Caki2 (cell line): ENCODE measurements around the gene OR2F1. TPM values are rescaled to one million over a fixed set of nuclear protein-coding genes. Genes with fewer than 3 reads are reported as not detected.
"Not testable (repeated sequence)": the region's sequence is repeated elsewhere in the genome, so short reads cannot be mapped to it uniquely, and the experiment has no call there.

ENCODE experiments used
- DNase-seq: peaks from one replicate; pipeline ENCODE4 v3.0.0-alpha.2; 2015; ENCODE audit warnings: low read depth
- in situ Hi-C: cut with HindIII; loops from 2 replicates; pipeline ENCODE4 v1.10.0; 2016; ENCODE audit warnings: low sequenced_read_pairs, low pct_unique_long_range_greater_than_20kb, mixed read lengths
- total RNA-seq: library from RNA; depleted of rRNA; stranded (reverse); fragments of >200 nt; shearing (Covaris generic); gene quantifications from 2 replicates; pipeline ENCODE4 v1.2.3, GENCODE V29; 2014; ENCODE audit warnings: low replicate concordance; rRNA removed

OR2F1 gene
- total RNA-seq, 1 experiment from 2014 or later: not detected

- in situ Hi-C loops: no loop called here
- no peak for DNase-seq
Measured at GRCh38 chr7:143992670-143993069, 38.0 kb downstream of the OR2F1 start.

- in situ Hi-C loops: no loop called here
Measured at GRCh38 chr7:143993924-143994323, 39.3 kb downstream of the OR2F1 start.

GRCh38 chr7:144000020-144000419, 45.4 kb downstream of the OR2F1 start, which contains the start of gene OR6B1:
TSS of gene OR6B1 (plus strand) at chr7:144000320. CDS start at chr7:144003997, 3,677 bp downstream.
- in situ Hi-C loops: no loop called here
- no peak for DNase-seq

More at GRCh38 chr7:143993924-143994323, 39.3 kb downstream of the OR2F1 start:
- DNase-seq: no peak

- DNase-seq: no peak
- in situ Hi-C loops: no loop called here
Measured at GRCh38 chr7:144001543-144001942, 46.9 kb downstream of the OR2F1 start.

DNA sequence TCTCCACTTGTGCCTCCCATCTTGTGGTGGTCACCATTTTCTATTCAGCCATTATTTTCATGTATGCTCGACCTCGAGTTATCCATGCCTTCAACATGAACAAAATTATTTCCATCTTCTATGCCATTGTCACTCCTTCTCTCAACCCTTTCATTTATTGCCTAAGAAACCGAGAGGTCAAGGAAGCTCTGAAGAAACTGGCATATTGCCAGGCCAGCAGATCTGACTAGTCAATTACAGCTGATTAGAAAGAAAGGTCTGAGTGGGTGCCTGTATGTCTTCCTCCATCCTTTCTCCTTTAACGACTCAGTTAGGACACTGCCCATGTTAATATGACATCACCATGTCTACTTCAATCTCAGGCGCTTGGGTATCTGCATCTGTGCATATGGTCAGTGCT, 50.1 kb downstream of the OR2F1 start:
- in situ Hi-C loops: no loop called here
- no peak for DNase-seq

DNA sequence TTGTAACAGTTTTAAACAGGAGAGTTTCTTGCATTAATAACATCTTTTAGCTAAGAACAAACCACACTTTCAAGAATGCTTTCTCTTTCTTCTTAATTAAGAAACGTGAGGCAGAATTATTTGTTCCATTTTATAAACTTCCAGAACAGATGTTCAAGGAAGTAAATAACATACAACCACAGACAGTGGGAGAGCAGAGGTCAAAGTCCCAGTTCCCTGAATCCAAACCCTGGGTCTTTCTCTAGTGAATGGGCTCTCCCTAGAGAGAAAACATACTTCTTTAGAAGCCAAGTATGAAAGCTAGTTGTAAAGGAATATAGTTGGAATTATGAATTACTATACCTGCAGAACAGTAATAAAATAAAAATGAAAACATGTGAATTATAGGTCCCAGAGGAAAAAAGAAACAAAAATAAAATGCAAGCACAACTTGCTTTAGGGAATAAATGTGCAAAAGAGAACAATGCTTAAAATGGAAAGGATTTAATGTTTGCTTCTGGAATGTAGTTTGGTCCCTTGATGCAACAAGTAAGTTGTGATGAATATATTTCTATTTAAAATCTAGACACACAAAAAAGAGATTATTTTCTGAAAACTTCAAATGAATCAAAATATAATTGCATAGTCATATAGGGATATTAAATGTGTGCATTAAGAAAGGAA, 51.5 kb downstream of the OR2F1 start:
- in situ Hi-C loops: no loop called here
- no peak for DNase-seq

DNA sequence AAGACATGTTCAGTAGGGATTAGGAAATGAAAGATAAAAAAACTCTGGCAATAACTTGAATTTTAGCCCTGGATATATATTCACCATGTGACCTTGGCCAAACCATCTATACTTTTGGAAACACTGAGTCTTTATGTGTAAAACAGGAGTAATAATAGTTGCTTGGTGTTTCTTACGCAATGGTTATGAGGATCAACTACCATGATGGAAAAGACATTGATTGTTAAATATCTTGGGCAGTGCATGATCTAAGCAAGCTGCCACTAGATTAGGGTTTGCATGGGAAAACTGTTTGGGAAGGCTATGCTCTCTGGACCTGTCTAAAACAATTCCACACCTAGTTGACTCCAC, 52.0 kb downstream of the OR2F1 start:
- in situ Hi-C loops: no loop called here

GRCh38 chr7:144009361-144009760, 54.7 kb downstream of the OR2F1 start:
- DNase-seq: no peak
- in situ Hi-C loops: no loop called here

More for the DNA sequence above, 52.0 kb downstream of the OR2F1 start:
- DNase-seq: no peak

- in situ Hi-C loops, DNase-seq: not testable (repeated sequence)
Measured at GRCh38 chr7:144010061-144010460, 55.4 kb downstream of the OR2F1 start.

DNA sequence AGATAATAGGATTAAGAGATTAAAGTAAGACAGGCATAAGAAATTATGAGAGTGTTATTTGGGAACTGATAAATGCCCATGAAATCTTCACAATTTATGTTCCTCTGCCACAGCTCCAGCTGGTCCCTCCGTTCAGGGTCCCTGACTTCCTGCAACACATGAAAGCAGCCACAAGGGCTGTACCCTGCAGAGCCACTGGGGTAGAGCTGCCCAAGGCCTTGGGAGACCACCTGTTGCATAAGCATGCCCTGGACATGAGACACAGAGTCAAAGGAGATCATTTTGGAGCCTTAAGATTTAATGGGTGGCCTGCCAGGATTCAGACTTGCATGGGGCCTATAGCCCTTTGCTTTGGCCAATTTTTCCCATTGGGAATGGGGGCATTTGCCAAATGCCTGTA, 56.2 kb downstream of the OR2F1 start:
- DNase-seq, in situ Hi-C loops: not testable (repeated sequence)

GRCh38 chr7:144011458-144012230, 57.0 kb downstream of the OR2F1 start:
- no peak for DNase-seq
- in situ Hi-C loops: no loop called here

Other genes starting within 250 kb of the OR2F1 start
- not detected in 2 replicates for gene CTAGE6, start 197.1 kb upstream of the OR2F1 start, total RNA-seq
- 24.0 and 28.7 TPM in 2 replicates for gene TCAF1, start 52.7 kb upstream of the OR2F1 start, total RNA-seq
- not detected in 2 replicates for gene OR2F2, start 19.6 kb upstream of the OR2F1 start, total RNA-seq
- gene OR6B1, start 45.5 kb downstream of the OR2F1 start, total RNA-seq: not detected in 2 replicates
- not detected in 2 replicates for gene OR2A5, start 94.1 kb downstream of the OR2F1 start, total RNA-seq
- gene OR2A25, start 115.0 kb downstream of the OR2F1 start, total RNA-seq: not detected in 2 replicates
- gene OR2A12, start 131.4 kb downstream of the OR2F1 start, total RNA-seq: not detected in 2 replicates
- gene OR2A2, start 154.7 kb downstream of the OR2F1 start, total RNA-seq: not detected in 2 replicates
- not detected in 2 replicates for gene OR2A14, start 168.3 kb downstream of the OR2F1 start, total RNA-seq
- 0.84 and 1.3 TPM in 2 replicates for gene CTAGE4, start 228.6 kb downstream of the OR2F1 start, total RNA-seq
- gene ARHGEF35, start 241.0 kb downstream of the OR2F1 start, total RNA-seq: 3.1 and 4.8 TPM in 2 replicates